Activated gamma-delta T cell treated with anti-CD3 and anti-CD28 coated beads, Interleukin-2, amount 50 U/mL, for 16 hours (primary cell): ENCODE measurements around the gene PVR.
"Not testable (repeated sequence)": the region's sequence is repeated elsewhere in the genome, so short reads cannot be mapped to it uniquely, and the experiment has no call there.

Experiments used
- DNase-seq: peaks from one replicate; pipeline ENCODE4 v3.0.0-alpha.2; 2020; ENCODE audit warnings: low read depth

The PVR gene

DNA sequence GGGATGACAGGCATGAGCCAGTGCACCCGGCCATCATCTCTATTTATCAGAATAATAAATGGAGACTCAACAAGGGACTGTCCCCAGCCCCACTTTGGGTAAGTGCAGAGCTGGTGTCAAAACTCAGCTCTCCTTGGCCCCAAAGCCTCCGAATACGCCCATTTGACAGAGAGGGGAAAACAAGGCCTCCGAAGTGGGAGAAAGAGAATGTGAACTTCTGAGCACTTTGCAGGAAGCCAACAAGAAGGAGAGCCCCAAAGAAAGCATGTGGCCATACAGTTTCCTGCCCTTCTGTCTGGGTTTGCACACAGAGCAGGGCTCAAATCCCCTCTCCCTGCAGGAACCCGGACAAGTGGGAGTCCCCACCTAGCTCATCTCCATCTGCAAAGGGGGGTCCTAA, 56.8 kb downstream of the PVR start:
- DNase-seq: no peak

GRCh38 chr19:44701228-44701627, 57.5 kb downstream of the PVR start:
- no peak for DNase-seq

DNA sequence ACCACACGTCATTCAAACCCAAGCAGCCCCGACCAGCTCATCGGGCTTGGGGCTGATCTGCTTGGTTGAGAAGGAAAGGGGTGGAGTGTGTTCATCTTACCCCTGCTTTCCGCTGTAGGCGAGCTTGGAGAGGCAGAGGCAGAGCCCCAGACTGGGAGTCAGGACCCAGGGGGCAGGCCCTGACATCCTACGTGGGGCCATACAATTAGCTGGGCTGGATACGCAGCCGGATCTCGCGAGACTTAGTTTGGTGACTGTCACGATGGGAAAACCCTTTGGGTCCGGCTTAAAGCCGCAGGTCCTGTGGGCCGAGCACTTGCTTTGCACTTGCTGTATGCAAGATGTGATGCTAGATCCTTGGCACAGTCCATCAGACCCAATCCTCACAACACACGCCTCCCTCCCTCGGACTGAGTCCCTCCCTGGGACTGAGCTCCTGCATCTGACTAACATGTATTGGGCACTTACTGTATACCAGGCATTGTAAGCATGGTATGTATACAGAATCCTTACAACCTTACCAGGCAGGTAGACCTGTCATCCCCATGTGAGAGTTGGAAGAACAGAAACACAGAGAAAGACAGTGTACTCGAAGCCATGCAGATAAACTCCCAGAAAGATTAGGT, 59.0 kb downstream of the PVR start:
- DNase-seq: no peak

DNA sequence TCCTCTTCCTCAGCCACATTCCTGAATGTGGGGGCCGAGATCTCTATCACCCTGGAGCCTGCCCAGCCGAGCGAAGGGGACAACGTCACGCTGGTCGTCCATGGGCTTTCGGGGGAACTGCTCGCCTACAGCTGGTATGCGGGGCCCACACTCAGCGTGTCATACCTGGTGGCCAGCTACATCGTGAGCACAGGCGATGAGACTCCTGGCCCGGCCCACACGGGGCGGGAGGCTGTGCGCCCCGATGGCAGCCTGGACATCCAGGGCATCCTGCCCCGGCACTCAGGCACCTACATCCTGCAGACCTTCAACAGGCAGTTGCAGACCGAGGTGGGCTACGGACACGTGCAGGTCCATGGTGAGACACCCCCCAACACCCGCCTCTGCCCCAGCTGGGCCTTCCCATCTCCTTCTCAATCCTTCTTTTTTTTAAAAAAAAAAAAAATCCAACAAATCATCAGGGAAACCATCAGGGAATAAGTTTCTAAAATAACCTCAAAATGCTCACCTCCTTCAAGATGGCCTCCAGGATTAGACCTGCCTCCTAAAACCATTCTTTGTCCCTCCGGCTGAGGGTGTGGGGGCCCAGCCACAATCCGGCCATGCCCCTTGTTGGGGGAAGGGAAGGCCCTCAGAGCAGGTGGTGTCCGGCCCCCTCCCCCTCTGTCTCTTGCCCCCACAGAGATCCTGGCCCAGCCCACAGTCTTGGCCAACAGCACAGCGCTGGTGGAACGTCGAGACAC, 59.8 kb downstream of the PVR start:
- DNase-seq: no peak

GRCh38 chr19:44704982-44705381, 61.3 kb downstream of the PVR start:
- no peak for DNase-seq

DNA sequence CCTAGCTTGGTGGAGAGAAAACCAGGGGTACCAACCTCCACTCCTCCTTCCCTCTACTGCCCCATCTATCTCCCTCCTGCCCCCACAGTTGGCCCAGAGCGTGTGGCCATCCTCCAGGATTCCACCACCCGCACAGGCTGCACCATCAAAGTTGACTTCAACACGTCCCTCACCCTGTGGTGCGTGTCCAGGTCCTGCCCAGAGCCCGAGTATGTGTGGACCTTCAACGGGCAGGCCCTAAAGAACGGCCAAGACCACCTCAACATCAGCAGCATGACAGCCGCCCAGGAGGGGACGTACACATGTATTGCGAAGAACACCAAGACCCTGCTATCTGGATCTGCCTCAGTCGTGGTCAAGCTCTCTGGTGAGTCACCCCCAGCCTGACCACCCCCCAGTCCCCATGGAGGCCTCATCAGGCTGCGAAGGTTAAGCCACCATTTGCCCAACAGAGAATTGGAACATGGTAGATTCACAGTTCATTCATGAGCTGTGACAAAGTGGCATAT, 61.8 kb downstream of the PVR start:
- no peak for DNase-seq

DNA sequence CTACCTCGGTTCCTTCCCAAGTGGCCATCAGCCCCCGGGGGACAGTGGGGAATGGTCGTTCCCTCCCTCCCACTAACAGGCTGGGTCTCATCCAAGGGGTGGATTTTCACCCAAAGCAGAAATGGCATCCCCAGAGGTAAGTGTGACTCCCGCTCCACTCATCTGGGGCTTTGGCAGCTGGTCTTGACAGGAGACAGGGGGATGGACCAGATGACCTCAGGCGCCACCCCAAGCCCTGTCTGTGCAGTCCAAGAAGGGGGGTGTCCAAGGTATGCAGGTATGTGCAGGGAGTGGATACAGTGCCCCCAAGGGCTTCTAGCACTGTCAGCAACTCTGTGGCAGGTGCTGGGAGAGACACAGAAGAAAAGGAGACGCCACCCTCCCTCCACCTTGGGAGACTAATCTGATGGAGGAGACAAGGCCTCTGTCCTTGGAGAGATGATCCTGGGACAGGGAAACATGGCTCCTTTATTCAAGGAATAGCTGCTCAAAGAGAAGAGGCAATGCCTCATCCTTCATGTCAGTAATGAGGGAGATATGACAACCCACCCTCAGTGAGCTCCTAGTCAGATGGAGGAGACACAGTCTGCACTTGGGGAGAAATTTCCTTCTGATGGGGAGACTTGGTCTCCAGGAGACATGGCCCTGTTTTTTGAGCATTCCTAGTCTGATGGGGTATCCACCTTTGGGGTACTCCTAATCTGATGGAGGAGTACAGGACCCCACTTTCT, 63.0 kb downstream of the PVR start:
- no peak for DNase-seq

GRCh38 chr19:44707794-44708193, 64.1 kb downstream of the PVR start:
- DNase-seq: no peak

DNA sequence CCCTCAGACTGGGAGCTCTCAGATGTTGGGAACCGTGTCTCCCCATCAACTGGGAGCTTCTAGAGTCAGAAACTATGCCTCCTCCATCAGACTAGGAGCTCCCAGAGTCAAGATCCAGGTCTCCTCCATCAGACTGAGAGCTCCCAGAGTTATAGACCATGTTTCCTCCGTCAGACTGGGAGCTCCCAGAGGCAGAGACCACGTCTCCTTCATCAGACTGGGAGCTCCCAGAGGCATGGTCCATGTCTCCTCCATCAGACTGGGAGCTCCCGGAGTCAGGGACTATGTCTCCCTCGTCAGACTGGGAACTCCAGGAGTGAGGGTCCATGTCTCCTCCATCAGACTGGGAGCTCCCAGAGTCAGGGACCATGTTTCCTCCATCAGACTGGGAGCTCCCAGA, 65.2 kb downstream of the PVR start:
- no peak for DNase-seq

- not testable (repeated sequence) for DNase-seq
Observed at GRCh38 chr19:44709434-44710266, 65.9 kb downstream of the PVR start.

DNA sequence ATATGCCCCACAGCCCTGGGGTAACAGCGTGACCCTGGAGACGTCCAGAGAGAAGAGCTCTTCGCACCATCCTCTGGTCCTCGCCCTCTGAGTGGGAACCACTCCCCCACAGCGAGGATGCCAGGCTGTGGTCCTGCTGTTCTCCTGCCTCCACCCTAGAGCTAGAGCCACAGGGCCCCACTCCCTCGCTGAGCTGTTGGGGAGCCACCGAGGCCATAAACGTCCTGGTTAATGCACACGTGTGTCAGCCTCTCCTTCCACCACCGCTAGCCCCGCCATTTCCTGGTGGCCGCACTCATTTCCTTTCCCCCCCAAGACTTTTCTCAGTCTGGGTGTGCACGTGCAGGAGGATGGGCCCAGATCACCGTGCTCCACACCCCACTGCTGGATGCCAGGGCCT, 66.8 kb downstream of the PVR start:
- DNase-seq: no peak

DNA sequence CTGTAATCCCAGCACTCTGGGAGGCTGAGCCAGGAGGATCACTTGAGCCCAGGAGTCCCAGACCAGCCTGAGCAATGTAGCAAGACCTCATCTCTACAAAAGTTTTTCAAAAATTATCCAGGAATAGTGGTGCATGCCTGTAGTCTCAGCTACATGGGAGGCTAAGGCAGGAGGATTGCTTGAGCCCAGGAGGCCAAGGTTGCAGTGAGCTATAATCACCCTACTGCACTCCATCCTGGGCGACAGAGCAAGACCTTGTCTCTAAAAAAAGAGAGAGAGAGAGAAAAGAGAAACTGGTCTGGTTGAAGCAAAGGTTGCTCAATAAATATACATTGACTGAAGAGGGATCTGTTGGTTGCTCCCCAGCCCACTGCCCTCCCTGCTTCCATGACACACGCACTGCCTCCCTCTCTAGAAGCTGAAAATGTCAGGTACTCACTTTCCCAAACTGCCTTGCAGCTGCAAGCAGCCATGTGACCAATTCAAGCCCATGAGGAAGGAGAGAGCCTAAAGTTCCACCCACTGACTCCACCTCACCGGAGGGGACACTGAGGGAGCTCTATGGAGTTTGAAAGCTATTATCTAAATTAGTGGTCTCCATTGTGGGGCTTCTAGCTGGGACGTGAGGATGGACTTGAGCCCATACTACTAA, 69.3 kb downstream of the PVR start:
- DNase-seq: no peak
